ENCODE results near the gene MAPK12. TPM values are rescaled to one million over a fixed set of nuclear protein-coding genes. Genes with fewer than 3 reads are reported as not detected.

Gene MAPK12
- total RNA-seq, 1 experiment from 2014 or later = 86.7 TPM

DNA sequence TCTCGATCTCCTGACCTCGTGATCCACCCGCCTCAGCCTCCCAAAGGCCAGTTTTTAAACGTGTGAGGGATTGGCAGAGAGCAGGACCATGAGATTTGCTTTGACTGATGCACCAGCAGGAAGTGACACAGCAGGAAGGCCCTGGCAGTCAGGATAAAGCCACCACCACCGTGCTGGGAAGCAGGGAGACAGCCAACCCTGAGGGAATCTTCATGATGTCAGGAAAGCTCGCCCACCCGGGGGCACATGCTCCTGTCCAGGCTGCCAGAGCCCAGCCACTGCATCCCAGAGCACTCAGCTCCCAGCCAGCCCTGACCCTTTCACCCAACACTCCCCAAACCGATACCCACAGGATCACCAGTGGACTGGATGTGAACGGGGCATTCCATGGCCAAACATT lies 22.7 kb downstream of the MAPK12 start:
- Histone ChIP-seq H3K27ac (ENCODE audit: low read depth, low read length) (no peak overlapping the region), H4K20me1 (ENCODE audit: insufficient read depth) (no peaks in the 10 kb centered on the region), H3K9ac (ENCODE audit: low read length) (no peak overlapping the region), H3K9me2 (ENCODE audit: insufficient read depth) (no peaks in the 10 kb centered on the region), H3K4me3 (replicated peaks in 1 of 2; ENCODE audit: low read depth in 1 of 2, low read length in 2 of 2) (no peak overlapping the region), H3K27me3 (ENCODE audit: insufficient read depth, low read length) (no peaks in the 10 kb centered on the region), H3K4me2 (ENCODE audit: low read length) (no peak overlapping the region), H3K79me2 (ENCODE audit: insufficient read depth, low read length) (peaks cover 94% of the 10 kb centered on the region), H3K9me3 (ENCODE audit: control insufficient read depth in 1 of 2, insufficient read depth in 1 of 2, low read depth in 1 of 2, low read length in 2 of 2) (peaks cover 0 to 4% of the 10 kb centered on the region in 2 experiments; a peak in 1 of 4 replicates), H3K36me3 (ENCODE audit: control insufficient read depth in 1 of 2, insufficient read depth in 2 of 2, low read length in 2 of 2) (peaks cover 7 to 17% of the 10 kb centered on the region in 2 experiments; a peak in 2 of 4 replicates), H3K4me1 (ENCODE audit: control insufficient read depth in 1 of 2, insufficient read depth in 2 of 2, low read length in 2 of 2) (peaks cover 7 to 17% of the 10 kb centered on the region in 2 experiments), H2AFZ (ENCODE audit: low read depth, low read length, poor library complexity, severe bottlenecking) (no peak overlapping the region)
- CTCF ChIA-PET = no interaction called here
- TF ChIP-seq CEBPB (IDR thresholded peaks at IDR 0.05; ENCODE audit: low read depth) (no peak), FOSL1 (IDR thresholded peaks at IDR 0.05; ENCODE audit: low read depth) (no peak), EZH2 (IDR thresholded peaks at IDR 0.05) (no peak)
- TF ChIP-seq, protein P1, sequence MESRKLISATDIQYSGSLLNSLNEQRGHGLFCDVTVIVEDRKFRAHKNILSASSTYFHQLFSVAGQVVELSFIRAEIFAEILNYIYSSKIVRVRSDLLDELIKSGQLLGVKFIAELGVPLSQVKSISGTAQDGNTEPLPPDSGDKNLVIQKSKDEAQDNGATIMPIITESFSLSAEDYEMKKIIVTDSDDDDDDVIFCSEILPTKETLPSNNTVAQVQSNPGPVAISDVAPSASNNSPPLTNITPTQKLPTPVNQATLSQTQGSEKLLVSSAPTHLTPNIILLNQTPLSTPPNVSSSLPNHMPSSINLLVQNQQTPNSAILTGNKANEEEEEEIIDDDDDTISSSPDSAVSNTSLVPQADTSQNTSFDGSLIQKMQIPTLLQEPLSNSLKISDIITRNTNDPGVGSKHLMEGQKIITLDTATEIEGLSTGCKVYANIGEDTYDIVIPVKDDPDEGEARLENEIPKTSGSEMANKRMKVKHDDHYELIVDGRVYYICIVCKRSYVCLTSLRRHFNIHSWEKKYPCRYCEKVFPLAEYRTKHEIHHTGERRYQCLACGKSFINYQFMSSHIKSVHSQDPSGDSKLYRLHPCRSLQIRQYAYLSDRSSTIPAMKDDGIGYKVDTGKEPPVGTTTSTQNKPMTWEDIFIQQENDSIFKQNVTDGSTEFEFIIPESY (IDR thresholded peaks at IDR 0.05; ENCODE audit: extremely low read depth, insufficient replicate concordance, low read length) = no peak
- TF ChIP-seq, protein P2, sequence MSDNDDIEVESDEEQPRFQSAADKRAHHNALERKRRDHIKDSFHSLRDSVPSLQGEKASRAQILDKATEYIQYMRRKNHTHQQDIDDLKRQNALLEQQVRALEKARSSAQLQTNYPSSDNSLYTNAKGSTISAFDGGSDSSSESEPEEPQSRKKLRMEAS (IDR thresholded peaks at IDR 0.05) = no peak
- POLR2A ChIA-PET = no interaction called here
- no peak for ATAC-seq
- DNase-seq (ENCODE audit: low read depth, low spot score) = no peak
- intact Hi-C loops (cut with micrococcal nuclease) = no loop called here
- RAD21 ChIA-PET (ENCODE audit: low non-redundant PET in 1 of 2, low total read pairs in 2 of 2, uncharacterized antibody in 2 of 2, unreplicated experiment in 2 of 2) = no interaction called here
- BruUV-seq (replicated peaks) = no TSS peak

DNA sequence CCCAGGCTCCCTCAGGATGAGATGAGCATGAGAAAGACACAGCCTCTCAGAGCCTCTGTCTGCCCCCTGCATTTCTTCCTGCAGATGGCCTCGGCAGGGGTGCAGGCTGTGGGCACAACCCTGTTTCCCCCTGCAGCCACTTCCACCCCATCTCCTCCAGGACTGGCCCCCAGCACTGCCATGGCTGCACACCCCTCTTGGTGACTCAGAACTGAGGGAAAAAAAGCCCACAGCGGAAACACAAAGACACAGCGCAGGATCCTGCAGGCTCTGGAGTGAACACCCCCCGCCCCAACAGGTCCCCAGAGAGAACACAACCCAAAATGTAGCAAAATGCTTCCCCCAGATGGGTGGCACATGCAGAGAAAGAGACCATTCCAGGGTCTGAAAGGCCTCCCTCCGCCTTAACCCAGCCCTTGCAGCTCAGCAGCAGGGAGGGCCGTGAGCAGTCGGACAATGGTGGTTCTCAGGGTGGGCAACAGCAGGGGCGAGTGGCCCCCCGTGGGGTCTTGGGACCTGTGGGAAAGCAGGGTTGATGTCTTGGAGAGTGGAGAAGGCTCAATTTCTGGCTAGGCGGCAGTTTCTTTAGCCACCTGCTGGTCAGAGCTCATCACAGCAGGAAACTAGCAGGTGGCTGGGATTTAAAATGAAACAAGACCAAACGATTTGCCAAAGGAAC lies 24.6 kb downstream of the MAPK12 start:
- intact Hi-C loops (cut with micrococcal nuclease) = no loop called here
- POLR2A ChIA-PET = no interaction called here
- H3K36me3 ChIP-seq (ENCODE audit: control insufficient read depth in 1 of 2, insufficient read depth in 2 of 2, low read length in 2 of 2) = peaks cover 7 to 19% of the 10 kb centered on the region in 2 experiments; a peak in 2 of 4 replicates

More for the DNA sequence above, 24.6 kb downstream of the MAPK12 start:
- DNase-seq (ENCODE audit: low read depth, low spot score) = no peak
- no peak overlapping the region for H2AFZ ChIP-seq (ENCODE audit: low read depth, low read length, poor library complexity, severe bottlenecking)
- no peak overlapping the region for H3K4me2 ChIP-seq (ENCODE audit: low read length)
- no peak for TF ChIP-seq ZNF274 (IDR thresholded peaks at IDR 0.05; ENCODE audit: low read depth, low read length)
- no peak for TF ChIP-seq EZH2phosphoT487 (IDR thresholded peaks at IDR 0.05; ENCODE audit: borderline replicate concordance)
- TF ChIP-seq, protein P3, sequence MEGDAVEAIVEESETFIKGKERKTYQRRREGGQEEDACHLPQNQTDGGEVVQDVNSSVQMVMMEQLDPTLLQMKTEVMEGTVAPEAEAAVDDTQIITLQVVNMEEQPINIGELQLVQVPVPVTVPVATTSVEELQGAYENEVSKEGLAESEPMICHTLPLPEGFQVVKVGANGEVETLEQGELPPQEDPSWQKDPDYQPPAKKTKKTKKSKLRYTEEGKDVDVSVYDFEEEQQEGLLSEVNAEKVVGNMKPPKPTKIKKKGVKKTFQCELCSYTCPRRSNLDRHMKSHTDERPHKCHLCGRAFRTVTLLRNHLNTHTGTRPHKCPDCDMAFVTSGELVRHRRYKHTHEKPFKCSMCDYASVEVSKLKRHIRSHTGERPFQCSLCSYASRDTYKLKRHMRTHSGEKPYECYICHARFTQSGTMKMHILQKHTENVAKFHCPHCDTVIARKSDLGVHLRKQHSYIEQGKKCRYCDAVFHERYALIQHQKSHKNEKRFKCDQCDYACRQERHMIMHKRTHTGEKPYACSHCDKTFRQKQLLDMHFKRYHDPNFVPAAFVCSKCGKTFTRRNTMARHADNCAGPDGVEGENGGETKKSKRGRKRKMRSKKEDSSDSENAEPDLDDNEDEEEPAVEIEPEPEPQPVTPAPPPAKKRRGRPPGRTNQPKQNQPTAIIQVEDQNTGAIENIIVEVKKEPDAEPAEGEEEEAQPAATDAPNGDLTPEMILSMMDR (IDR thresholded peaks at IDR 0.05 in 2 of 3, conservative IDR thresholded peaks at IDR 0.05 in 1 of 3; ENCODE audit: borderline replicate concordance in 1 of 3, insufficient read depth in 1 of 3, low read depth in 2 of 3, low read length in 2 of 3) = peak; percentile 40 to 59 (median 50); a peak in 5 of 6 replicates
- peak; percentile 35 for TF ChIP-seq RAD21 (IDR thresholded peaks at IDR 0.05; ENCODE audit: low read depth)
- no TSS peak for BruUV-seq (replicated peaks)
- H3K9me2 ChIP-seq (ENCODE audit: insufficient read depth) = no peaks in the 10 kb centered on the region
- H3K9me3 ChIP-seq (ENCODE audit: control insufficient read depth in 1 of 2, insufficient read depth in 1 of 2, low read depth in 1 of 2, low read length in 2 of 2) = peaks cover 0 to 4% of the 10 kb centered on the region in 2 experiments; a peak in 1 of 4 replicates
- H3K79me2 ChIP-seq (ENCODE audit: insufficient read depth, low read length) = peaks cover 89% of the 10 kb centered on the region
- CTCF ChIA-PET = interaction anchor here (0.6 to 1.2 kb wide), 3 partner anchors 88 to 306 kb away, joined by 3 to 4 read pairs (median 3); no protein-coding TSS in a partner anchor
- no peaks in the 10 kb centered on the region for H4K20me1 ChIP-seq (ENCODE audit: insufficient read depth)
- H3K4me3 ChIP-seq (replicated peaks in 1 of 2; ENCODE audit: low read depth in 1 of 2, low read length in 2 of 2) = no peak overlapping the region
- H3K9ac ChIP-seq (ENCODE audit: low read length) = no peak overlapping the region
- peaks cover 3 to 7% of the 10 kb centered on the region in 2 experiments; a peak in 1 of 4 replicates for H3K4me1 ChIP-seq (ENCODE audit: control insufficient read depth in 1 of 2, insufficient read depth in 2 of 2, low read length in 2 of 2)
- H3K27ac ChIP-seq (ENCODE audit: low read depth, low read length) = no peak overlapping the region
- RAD21 ChIA-PET (ENCODE audit: low non-redundant PET in 1 of 2, low total read pairs in 2 of 2, uncharacterized antibody in 2 of 2, unreplicated experiment in 2 of 2) = interaction anchor here in 1 of 2 experiments (0.6 to 1.0 kb wide), 2 partner anchors 59 to 88 kb away, joined by 3 read pairs; no protein-coding TSS in a partner anchor
- H3K27me3 ChIP-seq (ENCODE audit: insufficient read depth, low read length) = no peaks in the 10 kb centered on the region
- ATAC-seq = 0 out of 2 replicates have a peak, but pooled peaks have one; percentile 30
